GM23338 (cell line): Measurements from ENCODE around the gene FAM53B. TPM values are rescaled to one million over a fixed set of nuclear protein-coding genes. Genes with fewer than 3 reads are reported as not detected.

ENCODE experiments used
- ATAC-seq: fragments of 200-7000 bp; cut with Tn5 transposase; 3 replicates; pipeline ENCODE4 v1.9.1; 2020
- DNase-seq: peaks from one replicate; pipeline ENCODE4 v3.0.0-alpha.2; 2015; ENCODE audit warnings: low spot score
- H2AFZ ChIP-seq: fragments of 200-600 bp; sonication (generic); 2 replicates; pipeline ENCODE4 v1.8.0; 2016; ENCODE audit warnings: antibody characterized with exemption, mild to moderate bottlenecking, moderate library complexity
- H3F3A ChIP-seq: fragments of 200-600 bp; sonication (generic); replicated peaks from 2 replicates; pipeline ENCODE4 v1.8.0; 2017; ENCODE audit warnings: antibody characterized with exemption, mixed run types, low read depth
- H3K27ac ChIP-seq: fragments of 200-600 bp; sonication (generic); 2 replicates; pipeline ENCODE4 v1.6.1; 2016; ENCODE audit warnings: low read depth
- H3K27me3 ChIP-seq: fragments of 200-600 bp; sonication (generic); 2 replicates; pipeline ENCODE4 v1.8.0; 2016; ENCODE audit warnings: mild to moderate bottlenecking, mixed run types, moderate library complexity; ENCODE audit not compliant: insufficient read depth
- H3K36me3 ChIP-seq: fragments of 200-600 bp; sonication (generic); 2 replicates; pipeline ENCODE4 v1.8.0; 2016; ENCODE audit warnings: mild to moderate bottlenecking; ENCODE audit not compliant: insufficient read depth
- H3K4me1 ChIP-seq: fragments of 200-600 bp; sonication (generic); 2 replicates; pipeline ENCODE4 v1.8.0; 2016; ENCODE audit warnings: mild to moderate bottlenecking, moderate library complexity; ENCODE audit not compliant: insufficient read depth
- H3K4me2 ChIP-seq: fragments of 200-600 bp; sonication (generic); 2 replicates; pipeline ENCODE4 v1.7.1; 2017; ENCODE audit warnings: mixed run types
- H3K4me3 ChIP-seq: fragments of 200-600 bp; sonication (generic); 2 replicates; pipeline ENCODE4 v1.6.1; 2016; ENCODE audit warnings: mixed run types
- H3K79me2 ChIP-seq: fragments of 200-600 bp; sonication (generic); replicated peaks from 2 replicates; pipeline ENCODE4 v1.8.0; 2017; ENCODE audit warnings: mild to moderate bottlenecking; ENCODE audit not compliant: insufficient read depth
- H3K9me2 ChIP-seq: fragments of 200-600 bp; sonication (generic); 2 replicates; pipeline ENCODE4 v1.8.0; 2017; ENCODE audit not compliant: insufficient read depth
- H4K20me1 ChIP-seq: fragments of 200-600 bp; sonication (generic); replicated peaks from 2 replicates; pipeline ENCODE4 v1.8.0; 2017; ENCODE audit warnings: mild to moderate bottlenecking; ENCODE audit not compliant: insufficient read depth
- H3K27ac Mint-ChIP-seq: 2 replicates; pipeline ENCODE4 v1.8.0; 2020; ENCODE audit warnings: inconsistent platforms, mild to moderate bottlenecking, moderate library complexity, mixed read lengths
- H3K27me3 Mint-ChIP-seq: 3 replicates; pipeline ENCODE4 v1.8.0; 2022; ENCODE audit warnings: low read depth, mild to moderate bottlenecking, moderate library complexity, mixed read lengths, inconsistent platforms; ENCODE audit not compliant: insufficient read depth, poor library complexity
- H3K36me3 Mint-ChIP-seq: 3 replicates; pipeline ENCODE4 v1.8.0; 2021; ENCODE audit warnings: low read depth, mild to moderate bottlenecking, inconsistent platforms, moderate library complexity, mixed read lengths
- H3K4me1 Mint-ChIP-seq: 3 replicates; pipeline ENCODE4 v1.8.0; 2020; ENCODE audit warnings: mild to moderate bottlenecking, inconsistent platforms, mixed read lengths
- H3K4me3 Mint-ChIP-seq: 3 replicates; pipeline ENCODE4 v1.8.0; 2021; ENCODE audit warnings: moderate library complexity, mild to moderate bottlenecking, inconsistent platforms, mixed read lengths
- H3K9me3 Mint-ChIP-seq: 3 replicates; pipeline ENCODE4 v1.8.0; 2020; ENCODE audit warnings: moderate library complexity, mild to moderate bottlenecking, inconsistent platforms, mixed read lengths
- EZH2 ChIP-seq: fragments of 200-600 bp; sonication (generic); IDR thresholded peaks from one replicate; pipeline ENCODE4 v1.8.0; 2017; ENCODE audit warnings: antibody characterized with exemption, mild to moderate bottlenecking, low read depth; ENCODE audit not compliant: unreplicated experiment
- POLR2AphosphoS5 ChIP-seq: IDR thresholded peaks from 2 replicates; pipeline ENCODE4 v1.6.1; 2016; ENCODE audit warnings: antibody characterized with exemption, low read depth
- STAT1 ChIP-seq: IDR thresholded peaks from one replicate; pipeline ENCODE4 v1.6.1; 2016; ENCODE audit warnings: antibody characterized with exemption; ENCODE audit not compliant: unreplicated experiment
- polyA plus RNA-seq: library from polyadenylated mRNA; unstranded; fragments of >200 nt; fragmentation: Nextera tagmentation; extraction: Ambion mirVana; gene quantifications from 2 replicates; pipeline ENCODE4 v1.2.1, GENCODE V29; 2016
- total RNA-seq: library from RNA; depleted of rRNA; stranded (reverse); fragments of >200 nt; shearing (Covaris generic); gene quantifications from 2 replicates; pipeline ENCODE4 v1.2.3, GENCODE V29; 2014
- TF ChIP-seq, protein P1 (sequence below), 2 experiments: fragments of 200-600 bp in 1 of 2; sonication (generic) in 1 of 2; conservative IDR thresholded peaks; 2 replicates each; pipeline versions ENCODE4 v1.5.1 to v1.6.1; 2016 to 2017; ENCODE audit warnings: antibody characterized with exemption in 2 of 2, low read depth in 2 of 2, mild to moderate bottlenecking in 2 of 2, moderate library complexity in 1 of 2
- TF ChIP-seq, protein P2 (sequence below): IDR thresholded peaks from one replicate; pipeline ENCODE4 v1.6.1; 2018; ENCODE audit warnings: antibody characterized with exemption; ENCODE audit not compliant: unreplicated experiment

Gene FAM53B
- total and polyA plus RNA-seq, 2 experiments from 2014 or later = 3.0 to 20.3 TPM

DNA sequence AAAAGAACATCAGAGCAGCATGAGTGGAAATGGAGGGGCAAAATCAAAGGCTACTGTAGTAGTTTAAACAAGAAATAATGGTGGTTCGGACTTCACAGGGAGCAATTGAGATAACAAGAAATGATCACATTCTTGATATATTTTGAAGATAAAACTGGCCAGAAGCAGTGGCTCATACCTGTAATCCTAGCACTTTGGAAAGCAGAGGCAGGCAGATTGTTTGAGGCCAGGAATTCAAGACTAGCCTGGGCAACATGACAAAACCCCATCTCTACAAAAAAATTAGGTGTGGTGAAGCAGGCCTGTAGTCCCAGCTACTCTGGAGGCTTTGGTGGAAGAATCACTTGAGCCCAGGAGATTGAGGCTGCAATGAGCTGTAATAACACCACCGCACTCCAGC, 24.6 kb upstream of the FAM53B start (continued):
- TF ChIP-seq, protein P1, sequence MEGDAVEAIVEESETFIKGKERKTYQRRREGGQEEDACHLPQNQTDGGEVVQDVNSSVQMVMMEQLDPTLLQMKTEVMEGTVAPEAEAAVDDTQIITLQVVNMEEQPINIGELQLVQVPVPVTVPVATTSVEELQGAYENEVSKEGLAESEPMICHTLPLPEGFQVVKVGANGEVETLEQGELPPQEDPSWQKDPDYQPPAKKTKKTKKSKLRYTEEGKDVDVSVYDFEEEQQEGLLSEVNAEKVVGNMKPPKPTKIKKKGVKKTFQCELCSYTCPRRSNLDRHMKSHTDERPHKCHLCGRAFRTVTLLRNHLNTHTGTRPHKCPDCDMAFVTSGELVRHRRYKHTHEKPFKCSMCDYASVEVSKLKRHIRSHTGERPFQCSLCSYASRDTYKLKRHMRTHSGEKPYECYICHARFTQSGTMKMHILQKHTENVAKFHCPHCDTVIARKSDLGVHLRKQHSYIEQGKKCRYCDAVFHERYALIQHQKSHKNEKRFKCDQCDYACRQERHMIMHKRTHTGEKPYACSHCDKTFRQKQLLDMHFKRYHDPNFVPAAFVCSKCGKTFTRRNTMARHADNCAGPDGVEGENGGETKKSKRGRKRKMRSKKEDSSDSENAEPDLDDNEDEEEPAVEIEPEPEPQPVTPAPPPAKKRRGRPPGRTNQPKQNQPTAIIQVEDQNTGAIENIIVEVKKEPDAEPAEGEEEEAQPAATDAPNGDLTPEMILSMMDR (conservative IDR thresholded peaks at IDR 0.05; ENCODE audit: low read depth in 2 of 2) = no peak

DNA sequence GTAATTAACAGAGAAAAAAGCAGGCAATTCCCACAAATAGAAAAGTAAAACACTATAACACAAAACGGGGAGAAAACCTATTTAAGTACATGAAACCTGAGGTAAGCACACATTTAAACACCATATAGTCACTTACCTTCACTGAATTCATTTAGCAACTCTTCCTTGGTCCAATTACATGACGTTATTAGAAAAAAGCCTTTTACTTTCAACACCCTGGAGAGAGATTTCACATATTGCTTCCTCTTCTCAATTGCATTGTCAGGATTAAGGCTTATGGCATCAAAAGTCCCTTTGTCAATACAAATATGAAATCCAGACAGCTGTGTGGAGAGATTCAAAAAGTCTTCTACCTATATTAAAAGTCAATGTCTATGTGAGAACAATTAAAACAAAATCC, 21.1 kb upstream of the FAM53B start:
- no peak overlapping the region for H3K27ac Mint-ChIP-seq
- no peak overlapping the region for H3K27ac ChIP-seq
- no peaks in the 10 kb centered on the region for H3K79me2 ChIP-seq
- no peaks in the 10 kb centered on the region for H3K9me2 ChIP-seq
- DNase-seq (no peak), ATAC-seq (no peak)
- H3F3A ChIP-seq = no peaks in the 10 kb centered on the region
- TF ChIP-seq POLR2AphosphoS5 = no peak
- TF ChIP-seq, protein P1 (conservative IDR thresholded peaks at IDR 0.05; ENCODE audit: low read depth in 2 of 2) = no peak
- no peak for TF ChIP-seq STAT1
- no peak for TF ChIP-seq EZH2
- TF ChIP-seq, protein P2, sequence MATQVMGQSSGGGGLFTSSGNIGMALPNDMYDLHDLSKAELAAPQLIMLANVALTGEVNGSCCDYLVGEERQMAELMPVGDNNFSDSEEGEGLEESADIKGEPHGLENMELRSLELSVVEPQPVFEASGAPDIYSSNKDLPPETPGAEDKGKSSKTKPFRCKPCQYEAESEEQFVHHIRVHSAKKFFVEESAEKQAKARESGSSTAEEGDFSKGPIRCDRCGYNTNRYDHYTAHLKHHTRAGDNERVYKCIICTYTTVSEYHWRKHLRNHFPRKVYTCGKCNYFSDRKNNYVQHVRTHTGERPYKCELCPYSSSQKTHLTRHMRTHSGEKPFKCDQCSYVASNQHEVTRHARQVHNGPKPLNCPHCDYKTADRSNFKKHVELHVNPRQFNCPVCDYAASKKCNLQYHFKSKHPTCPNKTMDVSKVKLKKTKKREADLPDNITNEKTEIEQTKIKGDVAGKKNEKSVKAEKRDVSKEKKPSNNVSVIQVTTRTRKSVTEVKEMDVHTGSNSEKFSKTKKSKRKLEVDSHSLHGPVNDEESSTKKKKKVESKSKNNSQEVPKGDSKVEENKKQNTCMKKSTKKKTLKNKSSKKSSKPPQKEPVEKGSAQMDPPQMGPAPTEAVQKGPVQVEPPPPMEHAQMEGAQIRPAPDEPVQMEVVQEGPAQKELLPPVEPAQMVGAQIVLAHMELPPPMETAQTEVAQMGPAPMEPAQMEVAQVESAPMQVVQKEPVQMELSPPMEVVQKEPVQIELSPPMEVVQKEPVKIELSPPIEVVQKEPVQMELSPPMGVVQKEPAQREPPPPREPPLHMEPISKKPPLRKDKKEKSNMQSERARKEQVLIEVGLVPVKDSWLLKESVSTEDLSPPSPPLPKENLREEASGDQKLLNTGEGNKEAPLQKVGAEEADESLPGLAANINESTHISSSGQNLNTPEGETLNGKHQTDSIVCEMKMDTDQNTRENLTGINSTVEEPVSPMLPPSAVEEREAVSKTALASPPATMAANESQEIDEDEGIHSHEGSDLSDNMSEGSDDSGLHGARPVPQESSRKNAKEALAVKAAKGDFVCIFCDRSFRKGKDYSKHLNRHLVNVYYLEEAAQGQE = no peak
- H3K4me3 ChIP-seq = no peak overlapping the region
- H2AFZ ChIP-seq = no peak overlapping the region
- H3K27me3 ChIP-seq = no peaks in the 10 kb centered on the region
- no peaks in the 10 kb centered on the region for H4K20me1 ChIP-seq
- H3K36me3 ChIP-seq = peaks cover 9% of the 10 kb centered on the region; the same call in 1 of the 2 replicates
- H3K9me3 Mint-ChIP-seq = no peaks in the 10 kb centered on the region
- no peak overlapping the region for H3K4me2 ChIP-seq
- H3K4me1 ChIP-seq = no peaks in the 10 kb centered on the region
- H3K27me3 Mint-ChIP-seq = no peaks in the 10 kb centered on the region
- H3K36me3 Mint-ChIP-seq = peaks cover 26% of the 10 kb centered on the region
- no peak overlapping the region for H3K4me3 Mint-ChIP-seq
- no peaks in the 10 kb centered on the region for H3K4me1 Mint-ChIP-seq

DNA sequence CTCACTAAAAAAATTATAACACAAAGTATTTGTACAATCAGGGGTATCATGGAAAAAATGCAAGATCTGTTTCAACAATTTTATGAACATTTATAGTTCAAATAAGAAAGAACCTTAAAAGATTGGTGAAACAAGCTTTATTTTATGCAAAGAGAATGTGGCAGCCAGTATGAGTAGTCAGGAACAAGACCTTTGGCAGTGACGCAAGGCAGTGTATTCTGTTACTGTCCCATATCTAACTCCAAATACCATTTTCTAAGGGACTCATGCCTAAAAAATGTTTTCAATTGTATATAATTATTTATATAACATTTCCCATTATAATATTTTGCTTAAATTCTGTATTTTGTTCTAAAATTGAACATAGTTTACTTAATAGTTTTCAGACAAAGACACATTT, 19.1 kb upstream of the FAM53B start:
- Histone ChIP-seq H4K20me1 (no peaks in the 10 kb centered on the region), H2AFZ (no peak overlapping the region), H3K4me3 (no peak overlapping the region), H3K4me1 (no peaks in the 10 kb centered on the region; the same call in 1 of the 2 replicates), H3F3A (no peaks in the 10 kb centered on the region), H3K79me2 (no peaks in the 10 kb centered on the region), H3K27ac (no peak overlapping the region), H3K27me3 (no peaks in the 10 kb centered on the region), H3K9me2 (no peaks in the 10 kb centered on the region), H3K4me2 (no peak overlapping the region), H3K36me3 (peaks cover 19% of the 10 kb centered on the region; the same call in 1 of the 2 replicates)
- H3K27me3 Mint-ChIP-seq = no peaks in the 10 kb centered on the region
- ATAC-seq (no peak), DNase-seq (no peak)
- H3K27ac Mint-ChIP-seq = no peak overlapping the region
- peaks cover 3% of the 10 kb centered on the region; the same call in 2 of the 3 replicates for H3K4me1 Mint-ChIP-seq
- H3K36me3 Mint-ChIP-seq = peaks cover 21% of the 10 kb centered on the region
- H3K4me3 Mint-ChIP-seq = no peak overlapping the region
- no peaks in the 10 kb centered on the region for H3K9me3 Mint-ChIP-seq
- no peak for TF ChIP-seq STAT1
